GM18499 (cell line): ENCODE results near the gene RNF44.
"Not testable (repeated sequence)": the region's sequence is repeated elsewhere in the genome, so short reads cannot be mapped to it uniquely, and the experiment has no call there.

Source experiments
- ATAC-seq: cut with Tn5 transposase; IDR thresholded peaks from one replicate; pipeline ENCODE4 v1.9.1; 2021; ENCODE audit warnings: moderate number of reproducible peaks; ENCODE audit not compliant: insufficient read depth, unreplicated experiment

The RNF44 gene

DNA sequence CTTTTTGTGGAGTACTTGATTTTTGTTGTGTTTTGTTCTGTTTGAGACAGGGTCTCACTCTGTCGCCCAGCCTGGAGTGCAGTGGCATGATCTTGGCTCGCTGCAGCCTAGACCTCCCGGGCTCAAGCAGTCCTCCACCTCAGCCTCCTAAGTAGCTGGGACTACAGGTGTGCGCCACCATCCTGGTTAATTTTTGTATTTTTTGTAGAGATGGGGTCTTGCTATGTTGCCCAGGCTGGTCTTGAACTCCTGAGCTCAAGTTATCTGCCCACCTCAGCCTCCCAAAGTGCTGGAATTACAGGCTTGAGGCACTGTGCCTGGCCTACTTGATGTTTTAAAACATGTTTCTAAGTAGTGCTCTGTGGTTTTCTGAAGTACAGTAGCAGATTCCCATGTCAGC, 50.0 kb downstream of the RNF44 start:
- ATAC-seq, result not testable (repeated sequence)

DNA sequence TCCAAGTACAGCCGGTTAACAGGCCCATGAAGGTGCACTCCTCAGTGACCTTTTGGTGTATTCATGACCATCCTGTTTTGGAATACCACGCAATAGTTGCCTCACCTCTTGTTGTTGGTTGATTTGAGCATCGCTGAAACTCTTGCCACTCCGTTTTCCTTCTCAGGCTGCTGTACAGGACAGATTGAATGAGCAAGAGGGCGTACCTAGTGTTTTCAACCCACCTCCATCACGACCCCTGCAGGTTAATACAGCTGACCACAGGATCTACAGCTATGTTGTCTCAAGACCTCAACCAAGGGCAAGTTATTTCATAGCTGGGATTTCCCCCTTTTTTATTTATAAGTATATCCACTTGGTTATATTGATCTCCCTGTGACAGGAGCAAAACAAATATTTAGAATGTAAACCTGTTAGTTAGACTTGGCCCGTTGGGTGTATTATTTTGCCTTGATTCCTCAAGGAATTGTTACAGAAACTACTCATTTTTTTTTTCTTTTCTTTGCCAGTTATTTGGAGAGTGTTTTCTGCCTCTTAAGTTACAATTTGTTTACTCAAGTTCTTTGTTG, 50.9 kb downstream of the RNF44 start:
- ATAC-seq, result no peak

DNA sequence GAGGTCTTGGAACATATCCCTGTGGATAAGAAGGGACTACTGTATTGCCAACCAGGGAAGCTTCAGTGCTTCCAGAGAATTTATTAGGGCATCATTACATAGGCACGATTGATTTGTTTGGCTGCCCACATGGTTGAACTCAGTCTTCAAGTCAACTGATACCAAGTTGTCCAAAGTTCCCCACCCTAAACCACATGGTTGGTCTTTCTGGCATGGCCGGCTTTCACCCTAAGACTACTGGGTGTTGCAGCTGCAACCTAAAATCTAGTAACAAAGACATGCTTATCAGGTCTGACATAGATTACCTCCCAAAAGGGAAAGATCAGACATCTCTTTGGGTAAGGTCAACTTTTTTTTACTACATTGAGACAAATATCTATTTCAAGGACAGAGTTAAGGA, 52.0 kb downstream of the RNF44 start:
- ATAC-seq, result no peak

DNA sequence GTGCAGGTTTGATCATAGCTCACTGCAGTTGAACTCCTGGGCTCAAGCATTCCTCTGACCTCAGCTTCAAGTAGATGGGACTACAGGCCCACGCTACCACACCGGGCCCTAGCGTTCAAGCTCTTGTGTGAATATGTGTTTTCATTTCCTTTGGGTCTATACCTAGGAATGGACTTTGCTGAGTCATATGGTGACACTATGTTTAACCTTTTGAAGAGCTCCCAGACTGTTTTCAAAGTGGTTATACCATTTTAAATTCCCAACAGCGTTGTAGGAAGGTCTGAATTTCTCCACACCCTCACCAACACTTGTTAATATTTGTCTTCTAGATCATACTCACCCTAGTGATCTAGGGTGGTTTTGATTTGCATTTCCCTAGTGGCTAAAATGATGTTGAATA, 55.5 kb downstream of the RNF44 start:
- ATAC-seq, result no peak
